EL (cell line): Measurements from ENCODE around the gene HOXC13.

Experiments used
- DNase-seq: peaks from one replicate; pipeline ENCODE4 v3.0.0-alpha.2; 2016

HOXC13 gene

GRCh38 chr12:53971129-53971528 lies 32.5 kb downstream of the HOXC13 start:
- no peak for DNase-seq

- DNase-seq, result no peak
Measured at GRCh38 chr12:53971686-53972085, 33.1 kb downstream of the HOXC13 start.

- DNase-seq, result peak; percentile 64
Measured at GRCh38 chr12:53972152-53972702, 33.6 kb downstream of the HOXC13 start.

GRCh38 chr12:53972722-53973235 lies 34.1 kb downstream of the HOXC13 start, which contains the start of gene HOXC11:
Gene HOXC11 (plus strand): TSS chr12:53973126. CDS start chr12:53973242, 116 bp downstream.
- DNase-seq, result peak; percentile 41

- DNase-seq, result peak; percentile 63
Measured at GRCh38 chr12:53973236-53974042, 34.8 kb downstream of the HOXC13 start.

GRCh38 chr12:53974084-53975063 lies 35.7 kb downstream of the HOXC13 start, which contains the start of gene HOTAIR:
Gene HOTAIR (minus strand): TSS chr12:53974954.
- DNase-seq, result peak; percentile 79

- DNase-seq, result no peak
Measured at GRCh38 chr12:53975064-53975471, 36.4 kb downstream of the HOXC13 start.

- no peak for DNase-seq
Measured at GRCh38 chr12:53975479-53976152, 37.0 kb downstream of the HOXC13 start.

GRCh38 chr12:53976172-53976822 lies 37.7 kb downstream of the HOXC13 start:
- peak; percentile 63 for DNase-seq

GRCh38 chr12:53976823-53977595 lies 38.4 kb downstream of the HOXC13 start:
- peak; percentile 37 for DNase-seq

- no peak for DNase-seq
Measured at GRCh38 chr12:53977596-53978445, 39.2 kb downstream of the HOXC13 start.

- DNase-seq, result peak; percentile 79
Measured at GRCh38 chr12:53978477-53979356, 40.1 kb downstream of the HOXC13 start.

GRCh38 chr12:53980104-53980801 lies 41.6 kb downstream of the HOXC13 start:
- peak; percentile 48 for DNase-seq

GRCh38 chr12:53980802-53981496 lies 42.3 kb downstream of the HOXC13 start:
- DNase-seq, result peak; percentile 23

GRCh38 chr12:53981634-53982565 lies 43.3 kb downstream of the HOXC13 start:
- peak; percentile 68 for DNase-seq
